Measurements from ENCODE around the gene C3. TPM values are rescaled to one million over a fixed set of nuclear protein-coding genes. Genes with fewer than 3 reads are reported as not detected.

C3 gene
- total RNA-seq, 1 donor from 2014 or later = 133 TPM

GRCh38 chr19:6730153-6730804, 9.8 kb upstream of the C3 start:
- H3K27ac ChIP-seq (replicated peaks) = no peak overlapping the region
- intact Hi-C loops (cut with micrococcal nuclease) = no loop called here
- no peak overlapping the region for H3K4me3 ChIP-seq
- TF ChIP-seq, protein P1, sequence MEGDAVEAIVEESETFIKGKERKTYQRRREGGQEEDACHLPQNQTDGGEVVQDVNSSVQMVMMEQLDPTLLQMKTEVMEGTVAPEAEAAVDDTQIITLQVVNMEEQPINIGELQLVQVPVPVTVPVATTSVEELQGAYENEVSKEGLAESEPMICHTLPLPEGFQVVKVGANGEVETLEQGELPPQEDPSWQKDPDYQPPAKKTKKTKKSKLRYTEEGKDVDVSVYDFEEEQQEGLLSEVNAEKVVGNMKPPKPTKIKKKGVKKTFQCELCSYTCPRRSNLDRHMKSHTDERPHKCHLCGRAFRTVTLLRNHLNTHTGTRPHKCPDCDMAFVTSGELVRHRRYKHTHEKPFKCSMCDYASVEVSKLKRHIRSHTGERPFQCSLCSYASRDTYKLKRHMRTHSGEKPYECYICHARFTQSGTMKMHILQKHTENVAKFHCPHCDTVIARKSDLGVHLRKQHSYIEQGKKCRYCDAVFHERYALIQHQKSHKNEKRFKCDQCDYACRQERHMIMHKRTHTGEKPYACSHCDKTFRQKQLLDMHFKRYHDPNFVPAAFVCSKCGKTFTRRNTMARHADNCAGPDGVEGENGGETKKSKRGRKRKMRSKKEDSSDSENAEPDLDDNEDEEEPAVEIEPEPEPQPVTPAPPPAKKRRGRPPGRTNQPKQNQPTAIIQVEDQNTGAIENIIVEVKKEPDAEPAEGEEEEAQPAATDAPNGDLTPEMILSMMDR (IDR thresholded peaks at IDR 0.05; ENCODE audit: borderline replicate concordance) = no peak
- no peaks in the 10 kb centered on the region for H3K9me3 ChIP-seq (replicated peaks)
- peaks cover 4% of the 10 kb centered on the region for H3K4me1 ChIP-seq
- DNase-seq = no peak
- peaks cover 11% of the 10 kb centered on the region for H3K36me3 ChIP-seq
- peaks cover 15% of the 10 kb centered on the region for H3K27me3 ChIP-seq (ENCODE audit: low read depth)

- H3K27ac ChIP-seq (replicated peaks) = no peak overlapping the region
- no peaks in the 10 kb centered on the region for H3K4me1 ChIP-seq
- intact Hi-C loops (cut with micrococcal nuclease) = no loop called here
- no peak for DNase-seq
- no peak overlapping the region for H3K4me3 ChIP-seq
- no peaks in the 10 kb centered on the region for H3K9me3 ChIP-seq (replicated peaks)
- TF ChIP-seq, protein P1 (IDR thresholded peaks at IDR 0.05; ENCODE audit: borderline replicate concordance) = no peak
- peaks cover 11% of the 10 kb centered on the region for H3K36me3 ChIP-seq
- H3K27me3 ChIP-seq (ENCODE audit: low read depth) = peaks cover 21% of the 10 kb centered on the region
These were observed 9.2 kb upstream of the C3 start for GRCh38 chr19:6729573-6730152.

DNA sequence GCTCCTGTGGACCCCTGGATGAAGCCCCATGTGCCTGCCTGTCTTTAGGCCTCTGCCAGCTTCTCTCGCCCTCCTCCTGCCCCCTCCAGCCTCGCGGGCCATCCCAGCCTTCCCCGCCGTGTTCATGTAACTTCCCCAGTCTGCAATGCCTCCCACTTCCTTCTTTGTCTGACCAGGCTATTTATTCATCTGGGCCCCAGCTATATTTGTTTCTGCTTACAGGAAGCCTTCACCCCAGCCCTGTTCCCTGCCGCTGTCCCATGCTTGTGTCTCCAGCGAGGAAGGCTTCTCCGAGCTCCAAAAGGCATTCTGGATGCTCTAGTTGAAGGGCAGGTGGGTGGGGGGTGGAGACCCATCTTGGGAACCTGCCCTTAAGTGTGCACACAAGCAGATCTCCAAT, 7.9 kb upstream of the C3 start:
- intact Hi-C loops (cut with micrococcal nuclease) = no loop called here
- no peak for DNase-seq
- Histone ChIP-seq H3K36me3 (peaks cover 11% of the 10 kb centered on the region), H3K27me3 (ENCODE audit: low read depth) (peaks cover 35% of the 10 kb centered on the region), H3K27ac (replicated peaks) (no peak overlapping the region), H3K4me1 (no peaks in the 10 kb centered on the region), H3K4me3 (no peak overlapping the region), H3K9me3 (replicated peaks) (no peaks in the 10 kb centered on the region)
- TF ChIP-seq, protein P1 (IDR thresholded peaks at IDR 0.05; ENCODE audit: borderline replicate concordance) = no peak

DNA sequence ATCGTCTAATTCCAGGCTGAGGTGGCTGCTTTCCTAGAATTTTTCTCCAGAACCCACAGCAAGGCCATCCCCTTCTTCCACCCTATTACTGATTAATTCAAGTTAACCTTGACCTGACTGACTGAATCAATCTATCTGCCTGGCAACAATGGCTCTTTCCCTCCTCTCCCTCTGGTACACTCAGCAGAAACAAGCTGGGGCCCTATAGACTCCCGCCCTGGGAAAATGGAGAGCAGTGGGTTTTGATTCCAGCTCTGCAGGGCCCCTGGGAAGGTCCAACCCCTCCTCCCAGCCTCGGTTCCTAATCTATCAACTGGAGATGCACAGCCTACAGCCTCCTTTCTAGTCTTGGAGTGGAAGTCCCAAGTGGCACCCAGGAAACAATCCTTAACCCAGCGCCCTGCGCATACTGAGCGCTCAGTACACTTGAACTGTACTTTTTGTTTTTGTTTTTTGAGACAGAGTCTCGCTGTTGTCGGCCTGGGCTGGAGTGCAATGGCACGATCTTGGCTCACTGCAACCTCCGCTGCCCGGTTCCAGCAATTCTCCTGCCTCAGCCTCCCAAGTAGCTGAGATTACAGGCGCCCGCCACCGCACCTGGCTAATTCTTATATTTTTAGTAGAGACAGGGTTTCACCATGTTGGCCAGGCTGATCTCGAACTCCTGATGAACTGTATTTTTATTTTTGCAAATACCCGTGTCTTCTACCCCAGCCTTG, 5.2 kb upstream of the C3 start:
- TF ChIP-seq, protein P1 (IDR thresholded peaks at IDR 0.05; ENCODE audit: borderline replicate concordance) = no peak
- intact Hi-C loops (cut with micrococcal nuclease) = no loop called here
- Histone ChIP-seq H3K9me3 (replicated peaks) (no peaks in the 10 kb centered on the region), H3K4me3 (no peak overlapping the region), H3K36me3 (no peaks in the 10 kb centered on the region), H3K4me1 (no peaks in the 10 kb centered on the region), H3K27me3 (ENCODE audit: low read depth) (peaks cover 47% of the 10 kb centered on the region), H3K27ac (replicated peaks) (no peak overlapping the region)
- DNase-seq = no peak

DNA sequence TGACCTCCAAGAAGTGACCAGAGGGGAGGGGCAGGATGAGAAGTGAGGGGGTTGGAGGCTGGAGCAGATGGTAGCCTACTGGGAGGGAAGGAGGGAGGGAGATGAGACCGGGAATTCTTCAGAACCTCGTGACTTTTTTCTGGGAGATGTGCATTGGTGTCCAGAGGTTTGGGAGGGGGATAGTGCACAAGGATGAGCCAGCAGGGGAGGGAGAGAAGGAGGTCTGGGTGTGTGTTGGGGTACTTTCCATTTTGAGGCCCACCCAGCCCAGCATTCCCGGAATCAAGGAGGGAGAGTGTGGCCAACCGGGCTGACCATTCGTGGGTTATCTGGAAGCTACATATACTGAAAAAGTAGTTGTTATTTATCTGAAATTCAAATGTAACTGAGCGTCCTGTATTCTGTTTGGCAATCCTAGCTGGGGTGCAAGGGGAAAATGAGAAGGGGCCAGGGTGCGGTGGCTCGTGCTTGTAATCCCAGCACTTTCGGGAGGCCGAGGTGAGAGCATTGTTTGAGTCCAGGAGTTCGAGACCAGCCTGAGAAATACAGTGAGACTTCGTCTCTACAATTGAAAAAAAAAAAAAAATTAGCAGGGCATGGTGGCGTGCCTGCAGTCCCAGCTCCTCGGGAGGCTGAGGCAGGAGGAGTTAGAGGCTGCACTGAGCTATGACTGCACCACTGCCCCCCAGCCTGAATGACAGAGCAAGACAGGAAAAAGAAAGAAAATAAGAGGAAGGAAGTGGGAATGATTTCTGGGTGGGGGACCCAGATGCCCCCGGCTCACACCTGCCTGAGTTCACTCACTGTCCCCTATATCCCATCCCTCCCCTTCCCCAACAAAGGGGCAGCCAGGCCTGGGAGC, 4.4 kb upstream of the C3 start:
- Histone ChIP-seq H3K9me3 (replicated peaks) (no peaks in the 10 kb centered on the region), H3K36me3 (no peaks in the 10 kb centered on the region), H3K27me3 (ENCODE audit: low read depth) (peaks cover 55% of the 10 kb centered on the region), H3K4me1 (no peaks in the 10 kb centered on the region), H3K27ac (replicated peaks) (no peak overlapping the region), H3K4me3 (no peak overlapping the region)
- no peak for DNase-seq
- TF ChIP-seq, protein P1 (IDR thresholded peaks at IDR 0.05; ENCODE audit: borderline replicate concordance) = no peak
- intact Hi-C loops (cut with micrococcal nuclease) = no loop called here

All from left ventricle myocardium inferior (tissue), 1 donor.